SK-N-DZ (cell line): ENCODE measurements around the gene LIN37.

Source experiments
- DNase-seq: peaks from one replicate; pipeline ENCODE4 v3.0.0-alpha.2; 2015; ENCODE audit warnings: low spot score

The LIN37 gene

GRCh38 chr19:35774274-35775045 is 26.1 kb downstream of the LIN37 start:
- DNase-seq: no peak

- no peak for DNase-seq
Observed at GRCh38 chr19:35775046-35775297, 26.6 kb downstream of the LIN37 start.

GRCh38 chr19:35775298-35776101 is 27.1 kb downstream of the LIN37 start, which contains the start of gene ARHGAP33:
TSS of gene ARHGAP33 (plus strand) at chr19:35775564. CDS start at chr19:35775659, 95 bp downstream.
- peak; percentile 96 for DNase-seq

GRCh38 chr19:35776102-35776788 is 27.9 kb downstream of the LIN37 start:
- peak; percentile 37 for DNase-seq

- DNase-seq: no peak
Observed at GRCh38 chr19:35777086-35777841, 28.9 kb downstream of the LIN37 start.

- no peak for DNase-seq
Observed at GRCh38 chr19:35777961-35778360, 29.6 kb downstream of the LIN37 start.

GRCh38 chr19:35779033-35779432 is 30.7 kb downstream of the LIN37 start:
- no peak for DNase-seq

GRCh38 chr19:35780058-35780457 is 31.7 kb downstream of the LIN37 start:
- no peak for DNase-seq

GRCh38 chr19:35780717-35781116 is 32.3 kb downstream of the LIN37 start:
- DNase-seq: no peak

GRCh38 chr19:35781650-35782049 is 33.3 kb downstream of the LIN37 start:
- DNase-seq: no peak

- no peak for DNase-seq
Observed at GRCh38 chr19:35782589-35782988, 34.2 kb downstream of the LIN37 start.

GRCh38 chr19:35783469-35784434 is 35.4 kb downstream of the LIN37 start:
- no peak for DNase-seq

- no peak for DNase-seq
Observed at GRCh38 chr19:35784503-35785338, 36.3 kb downstream of the LIN37 start.

GRCh38 chr19:35785339-35785627 is 36.9 kb downstream of the LIN37 start:
- no peak for DNase-seq

GRCh38 chr19:35786299-35787160 is 38.2 kb downstream of the LIN37 start:
- DNase-seq: no peak

- no peak for DNase-seq
Observed at GRCh38 chr19:35787227-35787799, 38.9 kb downstream of the LIN37 start.

GRCh38 chr19:35788205-35788960 is 40.0 kb downstream of the LIN37 start:
- no peak for DNase-seq
